ENCODE results near the gene IL3RA.

GRCh38 chrX:1323315-1323714 is 13.3 kb upstream of the IL3RA start:
- TF ChIP-seq, protein P1, sequence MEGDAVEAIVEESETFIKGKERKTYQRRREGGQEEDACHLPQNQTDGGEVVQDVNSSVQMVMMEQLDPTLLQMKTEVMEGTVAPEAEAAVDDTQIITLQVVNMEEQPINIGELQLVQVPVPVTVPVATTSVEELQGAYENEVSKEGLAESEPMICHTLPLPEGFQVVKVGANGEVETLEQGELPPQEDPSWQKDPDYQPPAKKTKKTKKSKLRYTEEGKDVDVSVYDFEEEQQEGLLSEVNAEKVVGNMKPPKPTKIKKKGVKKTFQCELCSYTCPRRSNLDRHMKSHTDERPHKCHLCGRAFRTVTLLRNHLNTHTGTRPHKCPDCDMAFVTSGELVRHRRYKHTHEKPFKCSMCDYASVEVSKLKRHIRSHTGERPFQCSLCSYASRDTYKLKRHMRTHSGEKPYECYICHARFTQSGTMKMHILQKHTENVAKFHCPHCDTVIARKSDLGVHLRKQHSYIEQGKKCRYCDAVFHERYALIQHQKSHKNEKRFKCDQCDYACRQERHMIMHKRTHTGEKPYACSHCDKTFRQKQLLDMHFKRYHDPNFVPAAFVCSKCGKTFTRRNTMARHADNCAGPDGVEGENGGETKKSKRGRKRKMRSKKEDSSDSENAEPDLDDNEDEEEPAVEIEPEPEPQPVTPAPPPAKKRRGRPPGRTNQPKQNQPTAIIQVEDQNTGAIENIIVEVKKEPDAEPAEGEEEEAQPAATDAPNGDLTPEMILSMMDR (IDR thresholded peaks at IDR 0.05; ENCODE audit: low read depth, low read length, poor library complexity, severe bottlenecking): peak; percentile 78
- no peak for TF ChIP-seq EZH2phosphoT487 (IDR thresholded peaks at IDR 0.05; ENCODE audit: borderline replicate concordance, low read length)
